Spleen (tissue), 11 donors: ENCODE results near the gene RNF13. TPM values are rescaled to one million over a fixed set of nuclear protein-coding genes. Genes with fewer than 3 reads are reported as not detected.

Experiments used
- DNase-seq: peaks from one replicate; pipeline ENCODE4 v3.0.0-alpha.2; 2020
- H3K27ac ChIP-seq, 8 donors: fragments of 200-600 bp; sonication (generic) in 7 of 8; 1 replicate in 4 of 8; 2 replicates in 4 of 8; pipeline versions ENCODE4 v1.5.0 to v1.8.0; 2016 to 2021; ENCODE audit warnings: inconsistent platforms in 4 of 8, mild to moderate bottlenecking in 4 of 8, moderate library complexity in 1 of 8
- H3K27me3 ChIP-seq, 7 donors: fragments of 200-600 bp; sonication (generic) in 6 of 7; replicated peaks in 1 of 7; 1 replicate in 4 of 7; 2 replicates in 3 of 7; pipeline versions ENCODE4 v1.5.0 to v1.8.0; 2016 to 2021; ENCODE audit warnings: inconsistent platforms in 3 of 7, mild to moderate bottlenecking in 1 of 7
- H3K36me3 ChIP-seq, 6 donors: fragments of 200-600 bp; sonication (generic) in 5 of 6; 1 replicate in 4 of 6; 2 replicates in 2 of 6; pipeline versions ENCODE4 v1.5.0 to v1.8.0; 2016 to 2021; ENCODE audit warnings: inconsistent platforms in 2 of 6
- H3K4me1 ChIP-seq, 6 donors: fragments of 200-600 bp; sonication (generic) in 5 of 6; 1 replicate in 3 of 6; 2 replicates in 3 of 6; pipeline versions ENCODE4 v1.5.0 to v1.8.0; 2016 to 2021; ENCODE audit warnings: inconsistent platforms in 3 of 6
- H3K4me3 ChIP-seq, 8 donors: fragments of 200-600 bp; sonication (generic) in 7 of 8; 1 replicate in 4 of 8; 2 replicates in 4 of 8; pipeline versions ENCODE4 v1.5.0 to v1.8.0; 2016 to 2021; ENCODE audit warnings: inconsistent platforms in 4 of 8, mild to moderate bottlenecking in 4 of 8, moderate library complexity in 2 of 8
- H3K9me3 ChIP-seq, 8 donors: fragments of 200-600 bp; sonication (generic) in 7 of 8; 1 replicate in 4 of 8; 2 replicates in 4 of 8; pipeline versions ENCODE4 v1.5.0 to v1.8.0; 2016 to 2021; ENCODE audit warnings: inconsistent platforms in 4 of 8
- POLR2A ChIP-seq, 3 donors: fragments of 450-650 bp; IDR thresholded peaks; one replicate each; pipeline ENCODE4 v1.5.1; 2017; ENCODE audit warnings: antibody characterized with exemption in 3 of 3, mild to moderate bottlenecking in 1 of 3
- POLR2AphosphoS5 ChIP-seq, 3 donors: sonication (generic); formaldehyde crosslinking; IDR thresholded peaks; one replicate each; pipeline ENCODE4 v1.5.1; 2017; ENCODE audit warnings: antibody characterized with exemption in 3 of 3
- WGBS, 5 donors: extraction: QIAGEN DNeasy Blood & Tissue Kit in 3 of 5; methylation state at CpG; one replicate each; pipeline versions ENCODE4 v1.1.5 to v1.1.7; 2013 to 2018; 5-methylcytosine and 5-hydroxymethylcytosine counted together
- intact Hi-C: fragments of 100-400 bp; cut with DNase I; formaldehyde crosslinking; loops from one replicate; pipeline ENCODE4 v1.15.0; 2023; ENCODE audit warnings: low total_unique reads
- polyA plus RNA-seq, 3 donors: library from polyadenylated mRNA; stranded (reverse); fragments of 200-250 nt; gene quantifications; one replicate each; pipeline ENCODE4 v1.2.1, GENCODE V29; 2013
- total RNA-seq, 7 donors: library from RNA; depleted of rRNA in 3 of 7; stranded (reverse); fragments of >200 nt in 3 of 7; fragmentation: NEBNext Ultra II Directional in 4 of 7; extraction: Animal tissue kit (Norgen Biotek cat#: 25700) in 4 of 7; gene quantifications; one replicate each; pipeline versions ENCODE4 v1.1.0 to v1.2.1, GENCODE V29; 2016 to 2021
- TF ChIP-seq, protein P1 (sequence below), 11 experiments: fragments of 200-600 bp in 7 of 11; fragments of 450-650 bp in 4 of 11; sonication (generic) in 4 of 11; IDR thresholded peaks in 8 of 11; conservative IDR thresholded peaks in 3 of 11; 1 replicate in 7 of 11; 2 replicates in 4 of 11; pipeline versions ENCODE4 v1.4.0 to v1.8.0; 2016 to 2021; ENCODE audit warnings: antibody characterized with exemption in 11 of 11, inconsistent platforms in 4 of 11, mild to moderate bottlenecking in 1 of 11
- donor health status: healthy with polysubstance abuse.
- donor health status: DM: no; HTN: no; CAD: no; lungs with moderate emphysema.
- donor health status: DM: no; HTN: no; CAD: no.
- donor health status: Bipolar disorder and iron deficiency.
- donor health status: healthy.
- donor health status: DM: no; HTN: no; CAD: no.
- donor health status: DM: yes; HTN: yes; CAD: no.

Gene RNF13
- total and polyA plus RNA-seq, 10 donors: 30.7 to 137 (median 111) TPM

DNA sequence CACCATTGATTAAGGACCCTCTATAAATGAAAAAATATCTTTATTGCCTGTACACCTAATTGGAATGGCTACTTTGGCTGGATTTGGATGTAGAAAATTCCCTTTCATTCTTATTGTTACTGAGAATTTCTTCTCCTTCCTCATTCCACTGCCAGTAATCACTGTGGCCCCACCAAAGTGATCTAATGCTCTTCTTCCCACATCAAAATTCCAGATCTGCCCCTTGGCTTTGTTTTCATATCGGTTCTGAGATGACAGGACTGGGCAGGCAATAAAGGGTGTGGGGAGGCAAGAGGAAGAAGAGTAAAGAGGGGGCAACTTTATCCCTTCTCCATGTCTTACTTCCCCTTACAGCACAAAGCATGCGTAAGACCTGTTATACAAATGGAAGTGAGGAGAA is 22.7 kb upstream of the RNF13 start:
- no peak for DNase-seq
- H3K27me3 ChIP-seq: peaks cover 0 to 12% (median 3%) of the 10 kb centered on the region in 7 donors
- no peak overlapping the region for H3K4me3 ChIP-seq
- TF ChIP-seq POLR2AphosphoS5 (IDR thresholded peaks at IDR 0.05): no peak
- TF ChIP-seq, protein P1, sequence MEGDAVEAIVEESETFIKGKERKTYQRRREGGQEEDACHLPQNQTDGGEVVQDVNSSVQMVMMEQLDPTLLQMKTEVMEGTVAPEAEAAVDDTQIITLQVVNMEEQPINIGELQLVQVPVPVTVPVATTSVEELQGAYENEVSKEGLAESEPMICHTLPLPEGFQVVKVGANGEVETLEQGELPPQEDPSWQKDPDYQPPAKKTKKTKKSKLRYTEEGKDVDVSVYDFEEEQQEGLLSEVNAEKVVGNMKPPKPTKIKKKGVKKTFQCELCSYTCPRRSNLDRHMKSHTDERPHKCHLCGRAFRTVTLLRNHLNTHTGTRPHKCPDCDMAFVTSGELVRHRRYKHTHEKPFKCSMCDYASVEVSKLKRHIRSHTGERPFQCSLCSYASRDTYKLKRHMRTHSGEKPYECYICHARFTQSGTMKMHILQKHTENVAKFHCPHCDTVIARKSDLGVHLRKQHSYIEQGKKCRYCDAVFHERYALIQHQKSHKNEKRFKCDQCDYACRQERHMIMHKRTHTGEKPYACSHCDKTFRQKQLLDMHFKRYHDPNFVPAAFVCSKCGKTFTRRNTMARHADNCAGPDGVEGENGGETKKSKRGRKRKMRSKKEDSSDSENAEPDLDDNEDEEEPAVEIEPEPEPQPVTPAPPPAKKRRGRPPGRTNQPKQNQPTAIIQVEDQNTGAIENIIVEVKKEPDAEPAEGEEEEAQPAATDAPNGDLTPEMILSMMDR (IDR thresholded peaks at IDR 0.05 in 8 of 11, conservative IDR thresholded peaks at IDR 0.05 in 3 of 11): no peak
- no peak for TF ChIP-seq POLR2A (IDR thresholded peaks at IDR 0.05)
- no peaks in the 10 kb centered on the region for H3K36me3 ChIP-seq
- 73 to 80% (median 76%) methylated on average over 2 of the region's 2 CpGs for WGBS, 5 donors
- no peaks in the 10 kb centered on the region for H3K9me3 ChIP-seq
- H3K4me1 ChIP-seq: no peaks in the 10 kb centered on the region
- intact Hi-C loops: no loop called here
- no peak overlapping the region for H3K27ac ChIP-seq

DNA sequence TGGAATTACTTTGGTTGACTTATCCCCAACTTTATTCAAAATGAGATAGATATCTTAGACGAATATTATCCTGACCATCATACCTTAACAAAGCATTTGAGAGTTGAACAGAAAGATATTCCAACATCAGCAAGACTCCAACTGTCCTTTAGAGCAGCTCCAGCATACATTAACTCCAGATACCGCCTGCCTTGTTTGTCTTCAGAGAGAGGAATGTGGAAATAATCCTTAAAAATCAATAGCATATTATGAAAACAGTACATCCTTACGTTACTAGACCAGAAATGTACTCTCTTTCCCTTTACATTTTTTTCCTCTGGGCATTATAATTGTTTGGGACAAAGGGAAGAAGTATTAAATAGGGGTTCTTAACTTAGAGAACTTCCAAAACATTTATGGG is 22.3 kb upstream of the RNF13 start:
- 75 to 93% (median 87%) methylated on average over 3 of the region's 3 CpGs for WGBS, 5 donors
- TF ChIP-seq POLR2A (IDR thresholded peaks at IDR 0.05) (no peak), POLR2AphosphoS5 (IDR thresholded peaks at IDR 0.05) (no peak)
- TF ChIP-seq, protein P1 (IDR thresholded peaks at IDR 0.05 in 8 of 11, conservative IDR thresholded peaks at IDR 0.05 in 3 of 11): no peak
- no peaks in the 10 kb centered on the region for H3K9me3 ChIP-seq
- no peaks in the 10 kb centered on the region for H3K36me3 ChIP-seq
- H3K4me3 ChIP-seq: no peak overlapping the region
- no peak overlapping the region for H3K27ac ChIP-seq
- no peak for DNase-seq
- H3K4me1 ChIP-seq: no peaks in the 10 kb centered on the region
- H3K27me3 ChIP-seq: peaks cover 0 to 12% (median 3%) of the 10 kb centered on the region in 7 donors
- intact Hi-C loops: no loop called here

DNA sequence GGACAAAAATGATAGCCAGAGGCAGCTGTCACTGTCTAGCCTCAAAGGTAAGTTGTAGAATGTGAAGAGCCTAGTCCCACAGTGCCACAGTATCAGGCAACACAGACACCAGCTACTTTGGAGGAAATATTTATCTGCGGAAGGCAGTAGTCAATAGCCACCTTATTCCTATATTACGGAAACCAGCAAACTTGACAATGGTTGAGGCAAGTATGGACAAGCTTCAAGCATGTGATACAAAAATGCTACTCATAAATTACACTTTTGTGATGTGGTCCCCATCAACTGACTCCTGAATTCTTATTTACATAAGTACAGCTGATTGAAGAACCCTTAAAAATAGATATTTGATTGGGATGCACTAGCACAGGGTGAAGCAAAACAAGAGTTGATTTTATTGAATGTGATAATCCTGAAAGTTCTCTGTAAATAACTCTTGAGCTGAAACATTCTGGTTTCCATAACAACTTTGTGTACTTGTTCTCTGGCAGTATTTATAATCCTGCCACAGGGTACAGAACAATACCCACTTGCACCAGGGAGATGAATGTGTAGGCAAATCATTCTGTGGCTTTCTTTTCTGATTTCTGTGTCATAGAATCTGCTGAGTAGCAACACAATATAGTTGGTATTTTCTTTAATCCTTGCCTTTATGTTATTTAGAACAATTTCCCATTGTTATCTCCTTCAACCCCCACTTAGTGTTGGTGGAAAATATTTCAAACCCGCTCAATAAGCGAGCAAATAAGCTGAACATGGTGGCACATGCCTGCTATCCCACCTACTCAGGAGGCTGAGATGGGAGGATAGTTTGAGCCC is 20.4 kb upstream of the RNF13 start, which contains the start of gene ANKUB1:
ANKUB1 (minus strand) TSS at position 103 of the 819 bp plus-strand sequence. CDS start 188 bp downstream, outside the sequence.
- Histone ChIP-seq H3K9me3 (no peaks in the 10 kb centered on the region), H3K27me3 (peaks cover 0 to 12% (median 3%) of the 10 kb centered on the region in 7 donors), H3K36me3 (no peaks in the 10 kb centered on the region), H3K27ac (no peak within 1 kb of the TSS), H3K4me3 (no peak within 1 kb of the TSS), H3K4me1 (no peaks in the 10 kb centered on the region)
- intact Hi-C loops: no loop called here
- DNase-seq: no peak
- TF ChIP-seq POLR2AphosphoS5 (IDR thresholded peaks at IDR 0.05) (no peak), POLR2A (IDR thresholded peaks at IDR 0.05) (no peak)
- TF ChIP-seq, protein P1 (IDR thresholded peaks at IDR 0.05 in 8 of 11, conservative IDR thresholded peaks at IDR 0.05 in 3 of 11): no peak
- 87 to 96% (median 93%) methylated on average over 4 of the region's 4 CpGs for WGBS, 5 donors

DNA sequence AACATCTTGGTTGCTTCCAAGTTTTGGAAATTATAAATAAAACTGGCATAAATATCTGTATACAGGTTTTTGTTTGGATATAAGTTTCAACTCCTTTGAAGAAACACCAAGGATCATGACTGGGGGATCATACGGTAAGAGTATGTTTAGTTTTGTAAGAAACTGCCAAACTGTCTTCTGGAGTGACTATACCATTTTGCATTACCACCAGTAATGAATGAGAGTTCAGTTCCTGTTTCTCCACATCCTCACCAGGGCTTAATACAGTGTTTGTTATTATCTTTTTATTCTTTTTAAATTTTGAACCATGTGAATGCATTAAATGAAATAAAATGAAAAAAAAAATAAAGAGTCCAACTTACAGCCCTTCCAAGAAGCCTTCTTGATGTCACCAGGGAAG is 17.0 kb upstream of the RNF13 start:
- H3K9me3 ChIP-seq: peaks cover 0 to 5% (median 0%) of the 10 kb centered on the region in 8 donors
- H3K27ac ChIP-seq: no peak overlapping the region
- no peaks in the 10 kb centered on the region for H3K4me1 ChIP-seq
- intact Hi-C loops: no loop called here
- no peak for DNase-seq
- H3K27me3 ChIP-seq: peaks cover 0 to 3% (median 0%) of the 10 kb centered on the region in 7 donors
- TF ChIP-seq POLR2A (IDR thresholded peaks at IDR 0.05): no peak
- TF ChIP-seq POLR2AphosphoS5 (IDR thresholded peaks at IDR 0.05): no peak
- TF ChIP-seq, protein P1 (IDR thresholded peaks at IDR 0.05 in 8 of 11, conservative IDR thresholded peaks at IDR 0.05 in 3 of 11): no peak
- no peak overlapping the region for H3K4me3 ChIP-seq
- H3K36me3 ChIP-seq: no peaks in the 10 kb centered on the region
- WGBS, 5 donors: 35 to 87% (median 78%) methylated on average over 1 of the region's 1 CpG
